ENCODE data around the gene CRELD2.

Gene CRELD2

GRCh38 chr22:49957826-49958365, 39.5 kb downstream of the CRELD2 start:
- no peak for DNase-seq (ENCODE audit: low read depth)

- DNase-seq (ENCODE audit: low read depth): no peak
Observed at GRCh38 chr22:49958366-49958921, 40.0 kb downstream of the CRELD2 start.

GRCh38 chr22:49958931-49959781, 40.7 kb downstream of the CRELD2 start:
- no peak for DNase-seq (ENCODE audit: low read depth)

- DNase-seq (ENCODE audit: low read depth): no peak
Observed at GRCh38 chr22:49959782-49960158, 41.3 kb downstream of the CRELD2 start.

GRCh38 chr22:49960159-49961004, 41.9 kb downstream of the CRELD2 start, which contains the start of gene PIM3:
Gene PIM3 (plus strand): TSS chr22:49960772. CDS start chr22:49960948, 176 bp downstream.
- peak; percentile 62 for DNase-seq (ENCODE audit: low read depth)

GRCh38 chr22:49961005-49961600, 42.7 kb downstream of the CRELD2 start:
- DNase-seq (ENCODE audit: low read depth): no peak

- DNase-seq (ENCODE audit: low read depth): no peak
Observed at GRCh38 chr22:49961601-49962011, 43.2 kb downstream of the CRELD2 start.

GRCh38 chr22:49962012-49962750, 43.7 kb downstream of the CRELD2 start:
- peak; percentile 60 for DNase-seq (ENCODE audit: low read depth)

GRCh38 chr22:49962751-49963646, 44.6 kb downstream of the CRELD2 start:
- no peak for DNase-seq (ENCODE audit: low read depth)

GRCh38 chr22:49963647-49964026, 45.2 kb downstream of the CRELD2 start:
- no peak for DNase-seq (ENCODE audit: low read depth)

- no peak for DNase-seq (ENCODE audit: low read depth)
Observed at GRCh38 chr22:49964136-49965090, 46.0 kb downstream of the CRELD2 start.

GRCh38 chr22:49965091-49966040, 46.9 kb downstream of the CRELD2 start:
- no peak for DNase-seq (ENCODE audit: low read depth)

GRCh38 chr22:49966041-49966773, 47.8 kb downstream of the CRELD2 start:
- DNase-seq (ENCODE audit: low read depth): no peak

GRCh38 chr22:49966774-49967705, 48.6 kb downstream of the CRELD2 start:
- DNase-seq (ENCODE audit: low read depth): no peak

GRCh38 chr22:49967706-49968208, 49.3 kb downstream of the CRELD2 start:
- DNase-seq (ENCODE audit: low read depth): no peak

GRCh38 chr22:49968313-49968830, 49.9 kb downstream of the CRELD2 start:
- DNase-seq (ENCODE audit: low read depth): no peak

All from non-pigmented ciliary epithelial cell (primary cell).